HG03520 (cell line): ENCODE data around the gene DLL3.

Experiments
- ATAC-seq: cut with Tn5 transposase; IDR thresholded peaks from one replicate; pipeline ENCODE4 v1.9.1; 2021; ENCODE audit warnings: mild to moderate bottlenecking, moderate library complexity; ENCODE audit not compliant: unreplicated experiment

Gene DLL3

DNA sequence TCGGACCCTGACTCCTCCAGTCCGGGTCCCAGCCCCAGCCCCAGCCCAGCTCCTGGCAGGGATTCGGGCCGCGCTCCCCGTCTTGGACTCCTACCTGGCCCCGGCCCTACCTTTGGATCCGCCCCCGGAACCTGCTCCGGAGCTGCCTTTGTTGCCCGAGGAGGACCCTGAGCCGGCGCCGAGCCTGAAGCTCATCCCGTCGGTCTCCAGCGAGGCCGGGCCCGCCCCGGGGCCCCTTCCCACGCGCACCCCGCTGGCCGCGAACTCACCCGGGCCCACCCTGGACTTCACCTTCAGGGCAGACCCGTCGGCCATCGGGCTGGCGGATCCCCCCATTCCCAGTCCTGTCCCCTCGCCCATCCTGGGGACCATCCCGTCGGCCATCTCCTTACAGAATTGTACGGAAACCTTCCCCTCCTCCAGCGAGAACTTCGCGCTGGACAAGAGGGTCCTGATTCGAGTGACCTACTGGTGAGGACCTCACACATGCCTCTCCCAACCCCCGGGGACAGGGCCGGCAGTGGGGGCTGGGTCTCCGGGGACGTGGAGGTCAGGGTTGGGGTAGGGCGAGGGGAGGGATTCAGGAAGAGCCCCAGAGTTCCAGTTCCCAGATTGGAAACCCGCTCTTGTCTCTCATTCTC lies 16.9 kb downstream of the DLL3 start:
- ATAC-seq: no peak

- ATAC-seq: no peak
Measured at GRCh38 chr19:39516270-39516669, 17.5 kb downstream of the DLL3 start.

DNA sequence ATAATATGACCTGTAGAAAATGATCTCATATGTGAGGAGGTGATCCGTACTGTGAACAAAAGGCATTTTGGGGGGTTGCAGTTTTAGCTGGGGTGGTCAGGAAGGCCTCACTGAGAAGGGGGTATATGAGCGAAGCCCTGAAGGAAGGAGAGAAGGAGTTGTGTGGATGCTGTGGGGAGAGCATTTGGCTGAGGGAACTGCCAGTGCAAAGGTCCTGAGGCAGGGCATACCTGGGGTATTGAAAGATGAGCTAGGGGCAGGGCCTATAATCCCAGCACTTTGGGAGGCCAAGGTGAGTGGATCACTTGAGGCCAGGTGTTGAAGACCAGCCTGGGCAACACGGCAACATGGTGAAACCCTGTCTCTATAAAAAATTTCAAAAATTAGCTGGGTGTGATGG lies 18.7 kb downstream of the DLL3 start:
- no peak for ATAC-seq

GRCh38 chr19:39518458-39518857 lies 19.7 kb downstream of the DLL3 start:
- ATAC-seq: no peak

DNA sequence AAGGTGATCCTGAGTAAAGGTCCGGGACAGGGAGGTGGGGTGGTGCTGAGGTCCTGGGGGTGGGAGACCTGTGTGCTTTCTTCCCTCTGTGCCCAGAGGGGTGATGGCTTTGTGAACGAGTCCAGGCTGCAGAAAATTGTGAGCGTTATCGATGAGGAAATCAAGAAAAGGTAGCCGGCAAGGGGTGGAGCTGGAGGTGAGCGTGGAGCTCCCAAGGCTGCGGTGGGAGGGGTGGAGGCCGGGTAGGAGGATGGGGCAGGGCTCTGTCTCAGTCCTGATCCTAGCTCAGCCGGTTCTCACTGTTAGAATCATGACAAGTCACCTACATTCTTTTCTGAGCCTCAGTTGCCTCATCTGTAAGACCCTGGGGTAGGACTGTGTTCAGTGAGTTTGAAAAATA lies 20.2 kb downstream of the DLL3 start:
- no peak for ATAC-seq

DNA sequence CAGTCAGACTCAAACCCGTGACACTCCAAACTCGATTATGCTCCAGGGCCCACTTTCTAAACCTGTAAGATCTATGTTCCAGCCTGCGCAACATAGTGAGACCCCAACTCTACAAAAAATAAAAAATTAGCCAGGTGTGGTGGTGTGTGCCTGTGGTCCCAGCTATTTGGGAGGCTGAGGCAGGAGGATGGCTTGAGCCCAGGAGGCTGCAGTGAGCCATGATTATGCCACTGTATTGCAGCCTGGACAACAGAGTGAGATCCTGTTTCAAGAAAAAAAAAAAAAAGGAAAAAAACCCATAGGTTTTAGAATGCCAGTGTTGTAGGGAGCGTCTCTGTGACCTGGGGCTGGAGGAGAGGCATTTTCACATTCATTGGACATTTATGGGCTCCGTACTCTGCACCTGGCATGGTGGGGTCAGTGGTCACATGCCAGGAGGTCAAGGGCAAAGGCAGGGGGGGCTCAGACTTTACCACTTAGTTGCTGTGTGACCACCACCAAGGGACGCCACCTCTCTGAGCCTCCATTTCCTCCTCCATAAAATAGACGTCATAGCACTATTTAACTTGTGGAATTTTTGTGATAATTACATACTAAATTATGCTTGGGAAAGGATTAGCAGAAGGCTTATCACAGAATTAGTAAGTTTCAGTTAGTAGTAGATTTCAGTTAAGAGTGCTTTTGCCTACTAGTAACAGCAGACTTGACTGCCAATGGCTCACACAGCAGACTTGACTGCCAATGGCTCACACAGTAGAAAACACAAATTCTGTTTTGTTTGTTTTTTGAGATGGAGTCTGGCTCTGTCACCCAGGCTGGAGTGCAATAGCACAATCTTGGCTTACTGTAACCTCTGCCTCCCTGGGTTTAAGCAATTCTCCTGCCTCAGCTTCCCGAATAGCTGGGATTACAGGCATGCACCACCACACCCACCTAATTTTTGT lies 22.1 kb downstream of the DLL3 start:
- ATAC-seq: no peak

DNA sequence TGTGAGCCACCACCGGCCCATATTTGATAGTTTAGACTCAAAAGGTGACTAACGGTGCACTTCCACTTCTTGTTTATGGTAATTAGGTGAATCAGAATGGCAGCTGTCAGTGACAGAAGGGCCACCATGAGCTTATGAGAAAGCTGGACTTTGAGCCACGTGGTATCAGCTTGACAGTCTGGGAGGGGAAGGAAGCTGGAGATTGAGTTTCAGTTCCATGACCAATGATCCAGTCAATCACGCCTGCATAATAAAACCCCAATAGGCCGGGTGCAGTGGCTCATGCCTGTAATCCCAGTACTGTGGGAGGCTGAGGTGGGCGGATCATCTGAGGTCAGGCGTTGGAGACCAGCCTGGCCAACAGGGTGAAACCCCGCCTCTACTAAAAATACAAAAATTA lies 25.7 kb downstream of the DLL3 start:
- no peak for ATAC-seq

DNA sequence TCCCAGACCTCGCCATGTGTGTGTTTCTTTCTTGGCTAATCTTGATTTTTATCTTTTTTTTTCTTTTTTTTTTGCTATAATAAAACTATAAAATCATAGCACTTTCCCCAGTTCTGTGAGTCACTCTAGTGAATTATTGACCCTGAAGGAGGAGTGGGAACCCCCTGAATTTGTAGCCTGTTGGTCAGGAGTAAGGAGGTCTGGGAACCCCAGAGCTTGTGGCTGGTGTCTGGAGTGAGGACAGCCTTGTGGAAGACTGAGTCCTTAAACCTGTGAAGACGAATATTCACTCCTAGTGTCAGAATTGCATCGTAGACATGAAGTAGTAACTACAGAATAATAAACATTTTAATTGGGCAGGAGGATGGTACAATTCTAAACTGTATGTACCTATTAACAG lies 26.5 kb downstream of the DLL3 start:
- no peak for ATAC-seq

DNA sequence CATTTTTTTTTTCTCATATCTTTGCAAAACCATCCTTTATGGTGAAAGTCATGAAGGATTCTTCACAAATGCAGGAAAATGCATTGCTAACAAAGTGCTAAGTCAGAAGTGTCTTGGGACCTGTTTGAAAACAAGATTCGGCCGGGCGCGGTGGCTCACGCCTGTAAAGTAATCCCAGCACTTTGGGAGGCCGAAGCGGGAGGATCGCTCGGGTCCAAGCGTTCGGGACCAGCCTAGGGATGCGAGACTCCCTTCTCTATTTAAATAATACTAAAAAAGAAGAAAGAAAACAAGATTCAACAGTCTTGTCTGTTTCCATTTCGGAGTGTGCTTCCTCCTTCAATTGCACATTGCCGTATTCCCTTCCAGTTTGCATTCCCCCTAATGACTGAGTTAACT lies 33.1 kb downstream of the DLL3 start:
- ATAC-seq: no peak

DNA sequence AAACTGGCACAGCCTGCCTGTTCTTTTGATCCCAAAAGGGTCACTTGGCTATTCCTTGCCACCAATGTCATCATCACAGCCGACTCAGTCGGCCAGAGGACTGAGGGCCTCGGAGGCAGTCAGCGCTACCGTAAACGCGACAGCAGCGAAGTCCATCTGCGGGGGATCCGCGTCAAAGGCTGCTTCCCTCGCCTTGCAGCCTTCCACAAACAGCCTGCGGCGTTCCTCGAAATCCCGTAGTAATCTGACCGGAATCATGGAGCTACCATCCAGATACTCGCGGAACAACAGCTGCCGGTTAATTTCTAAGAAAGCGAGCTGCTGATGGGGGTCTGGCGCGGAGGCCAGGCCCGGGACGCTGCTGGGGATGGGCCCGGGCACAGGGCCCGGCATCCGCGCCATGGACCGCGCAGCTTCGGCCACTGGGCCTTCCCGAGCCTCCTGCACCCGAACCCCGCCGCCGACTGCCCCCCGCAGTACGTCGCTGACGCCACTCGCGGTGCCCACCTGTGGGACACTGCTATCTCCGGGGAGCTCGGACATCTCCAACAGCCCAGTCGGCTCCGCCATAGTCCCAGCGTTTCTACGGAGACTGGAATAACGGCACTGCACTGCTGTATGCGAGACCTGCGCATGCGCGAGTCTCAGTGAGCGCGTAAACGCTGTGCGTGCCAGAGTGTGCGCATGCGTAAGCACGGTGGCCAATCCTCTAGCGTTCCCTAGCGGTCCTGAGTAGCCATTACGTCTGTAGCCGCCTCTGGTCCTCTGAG lies 33.7 kb downstream of the DLL3 start, which contains the start of gene EID2B:
Gene EID2B, minus strand, starts transcription at position 620 of the 770 bp plus-strand sequence. Its CDS starts 50 bp downstream, at position 570.
- peak; percentile 89 for ATAC-seq

GRCh38 chr19:39533003-39533512 lies 34.3 kb downstream of the DLL3 start:
- ATAC-seq: no peak

DNA sequence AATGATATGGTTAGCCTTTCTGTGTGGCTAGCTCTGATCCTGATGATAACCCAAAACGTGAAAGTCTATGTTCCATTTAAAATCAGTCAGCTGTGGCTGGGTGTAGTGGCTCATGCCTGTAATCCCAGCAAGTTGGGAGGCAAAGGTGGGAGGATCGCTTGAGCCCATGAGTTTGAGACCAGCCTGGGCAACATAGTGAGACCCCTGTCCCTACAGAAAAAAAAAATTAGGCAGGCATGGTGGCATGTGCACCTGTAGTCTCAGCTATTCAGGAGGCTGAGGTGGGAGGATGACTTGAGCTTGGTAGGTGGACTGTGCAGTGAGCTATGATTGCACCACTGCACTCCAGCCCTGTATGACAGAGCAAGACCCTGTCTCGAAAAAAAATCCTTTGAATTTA lies 35.0 kb downstream of the DLL3 start:
- ATAC-seq: no peak

GRCh38 chr19:39539165-39539517 lies 40.4 kb downstream of the DLL3 start:
- no peak for ATAC-seq

GRCh38 chr19:39539518-39540332 lies 41.0 kb downstream of the DLL3 start, which contains the start of gene EID2:
Gene EID2 (minus strand): TSS chr19:39540161. CDS start chr19:39540079, 82 bp downstream.
- peak; percentile 84 for ATAC-seq

GRCh38 chr19:39540333-39540673 lies 41.6 kb downstream of the DLL3 start:
- ATAC-seq: no peak

GRCh38 chr19:39542206-39542605 lies 43.5 kb downstream of the DLL3 start:
- ATAC-seq: no peak

DNA sequence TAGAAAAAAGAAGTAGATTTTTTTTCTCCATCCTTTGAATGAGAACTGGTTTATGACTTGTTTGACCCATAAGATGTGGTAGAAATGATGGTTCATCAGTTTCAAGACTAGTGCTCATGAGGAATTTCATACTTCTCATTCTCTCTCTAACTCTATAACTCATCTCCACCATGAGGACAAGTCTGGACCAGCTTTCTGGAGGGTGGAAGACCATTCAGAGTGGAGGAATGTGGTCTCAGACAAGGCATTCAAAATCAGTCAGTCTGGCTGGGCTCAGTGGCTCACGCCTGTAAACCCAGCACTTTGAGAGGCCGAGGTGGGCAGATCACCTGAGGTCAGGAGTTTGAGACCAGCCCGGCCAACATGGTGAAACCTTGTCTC lies 44.7 kb downstream of the DLL3 start:
- no peak for ATAC-seq

DNA sequence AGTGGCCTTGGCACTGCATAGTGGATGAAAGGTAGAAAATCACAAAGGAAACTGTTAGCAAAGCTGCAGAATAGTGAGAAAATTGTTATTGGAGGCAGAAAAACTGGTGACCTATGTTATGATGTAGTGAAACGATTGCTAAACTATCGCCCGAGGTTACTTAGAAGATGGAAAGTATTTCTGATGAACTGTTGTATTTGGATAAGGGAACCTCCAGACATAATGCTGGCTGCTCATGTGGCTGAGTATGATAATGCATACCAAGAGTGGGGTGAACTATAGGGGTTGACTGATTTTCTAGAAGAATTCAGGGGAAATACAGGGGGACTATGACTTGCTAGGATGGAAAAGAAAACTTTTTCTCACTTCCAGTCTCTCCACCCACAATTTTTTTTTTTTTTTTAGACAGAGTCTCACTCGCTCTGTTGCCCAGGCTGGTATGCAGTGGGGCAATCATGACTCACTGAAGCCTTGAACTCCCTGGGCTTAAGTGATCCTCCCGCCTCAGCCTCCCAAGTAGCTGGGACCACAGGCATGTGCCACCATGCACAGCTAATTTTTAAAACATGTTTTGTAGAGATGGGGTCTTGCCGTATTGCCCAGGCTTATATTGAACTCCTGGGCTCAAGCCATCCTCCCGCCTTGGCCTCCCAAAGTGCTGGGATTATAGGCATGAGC lies 45.6 kb downstream of the DLL3 start:
- ATAC-seq: no peak

- no peak for ATAC-seq
Measured at GRCh38 chr19:39544911-39545310, 46.2 kb downstream of the DLL3 start.

- ATAC-seq: no peak
Measured at GRCh38 chr19:39546599-39546998, 47.9 kb downstream of the DLL3 start.
